ENCODE measurements around the gene CDH12. TPM values are rescaled to one million over a fixed set of nuclear protein-coding genes. Genes with fewer than 3 reads are reported as not detected.
"Not testable (repeated sequence)": the region's sequence is repeated elsewhere in the genome, so short reads cannot be mapped to it uniquely, and the experiment has no call there.

The CDH12 gene
- total RNA-seq, 2 experiments from 2014 or later: not detected

- no peak for ATAC-seq
These were observed 538.6 kb downstream of the CDH12 start for GRCh38 chr5:22314548-22314947.

DNA sequence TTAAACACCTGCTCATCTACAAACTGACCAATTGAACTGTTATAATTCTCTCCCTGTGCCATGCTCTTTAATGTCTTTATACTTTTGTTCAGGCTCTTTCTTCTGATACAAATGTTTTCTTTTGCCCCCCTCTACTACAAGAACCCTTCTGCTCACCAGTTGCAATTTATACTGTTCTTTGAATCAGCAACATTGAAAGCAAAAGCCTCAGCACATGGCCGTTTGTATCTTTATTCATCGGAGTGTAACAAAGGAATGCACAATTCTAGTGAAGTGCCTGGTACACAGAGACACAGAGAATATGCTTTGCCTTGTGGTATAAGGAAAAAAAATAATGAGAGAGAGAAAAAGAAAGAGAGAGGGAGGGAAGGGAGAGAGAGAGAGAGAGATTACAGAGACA is 547.1 kb downstream of the CDH12 start:
- CTCF ChIA-PET: no interaction called here
- Mint-ChIP-seq H3K27ac (no peak overlapping the region), H3K36me3 (no peaks in the 10 kb centered on the region), H3K9me3 (ENCODE audit: low read depth) (peaks cover 5% of the 10 kb centered on the region), H3K27me3 (no peaks in the 10 kb centered on the region), H3K4me3 (no peak overlapping the region), H3K4me1 (no peaks in the 10 kb centered on the region)
- ATAC-seq: no peak
- no peak for DNase-seq

More at GRCh38 chr5:22314548-22314947, 538.6 kb downstream of the CDH12 start:
- Mint-ChIP-seq H3K27ac (no peak overlapping the region), H3K36me3 (no peaks in the 10 kb centered on the region), H3K4me1 (no peaks in the 10 kb centered on the region), H3K9me3 (ENCODE audit: low read depth) (peaks cover 12% of the 10 kb centered on the region), H3K27me3 (no peaks in the 10 kb centered on the region), H3K4me3 (no peak overlapping the region)
- DNase-seq: no peak
- CTCF ChIA-PET: no interaction called here

DNA sequence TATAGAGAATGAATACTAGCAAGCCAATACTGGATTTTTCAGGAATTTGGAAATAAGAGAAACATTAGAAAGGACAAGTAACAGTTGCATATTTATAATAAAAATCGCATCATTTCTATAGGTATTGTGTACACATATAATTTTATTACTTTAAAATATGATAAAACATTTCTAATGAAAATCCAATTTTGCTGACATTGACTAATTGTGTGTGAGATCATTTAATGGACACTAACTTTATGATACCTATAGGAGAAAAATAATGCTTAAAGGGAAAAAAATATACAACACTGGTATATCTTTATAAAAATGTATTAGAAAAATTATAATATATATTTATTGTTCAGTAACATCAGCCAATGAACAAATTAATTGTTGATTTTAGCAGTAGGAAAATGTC is 557.3 kb downstream of the CDH12 start:
- Mint-ChIP-seq H3K27ac (no peak overlapping the region), H3K27me3 (no peaks in the 10 kb centered on the region), H3K36me3 (no peaks in the 10 kb centered on the region), H3K9me3 (ENCODE audit: low read depth) (peaks cover 14% of the 10 kb centered on the region), H3K4me3 (no peak overlapping the region), H3K4me1 (no peaks in the 10 kb centered on the region)
- ATAC-seq (no peak), DNase-seq (no peak)
- CTCF ChIA-PET: no interaction called here

- Mint-ChIP-seq H3K36me3 (no peaks in the 10 kb centered on the region), H3K4me3 (no peak overlapping the region), H3K27ac (no peak overlapping the region), H3K9me3 (ENCODE audit: low read depth) (peaks cover 14% of the 10 kb centered on the region), H3K4me1 (no peaks in the 10 kb centered on the region), H3K27me3 (no peaks in the 10 kb centered on the region)
- ATAC-seq (no peak), DNase-seq (no peak)
- CTCF ChIA-PET: no interaction called here
These were observed 560.0 kb downstream of the CDH12 start for GRCh38 chr5:22293147-22293546.

DNA sequence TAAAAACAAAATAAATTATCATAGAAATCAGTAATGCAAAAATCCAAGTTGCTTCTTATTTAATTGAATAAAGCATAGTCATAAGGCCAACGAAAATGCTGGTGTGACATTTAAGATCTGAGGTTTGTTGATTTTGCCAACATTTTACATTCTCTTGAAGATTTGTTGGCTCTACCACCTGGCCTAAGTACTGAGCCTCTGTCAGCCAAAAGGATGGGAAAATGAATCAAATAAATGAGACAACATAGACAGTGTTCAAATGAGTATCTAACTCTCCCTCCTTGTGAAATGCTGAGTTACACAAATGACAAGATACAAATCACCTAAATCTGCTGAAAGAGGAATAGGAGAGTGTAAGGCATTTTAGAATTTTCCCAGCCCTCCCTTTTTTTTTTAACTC is 575.0 kb downstream of the CDH12 start:
- CTCF ChIA-PET: no interaction called here
- no peak for ATAC-seq
- Mint-ChIP-seq H3K4me1 (no peaks in the 10 kb centered on the region), H3K9me3 (ENCODE audit: low read depth) (peaks cover 5% of the 10 kb centered on the region), H3K27ac (no peak overlapping the region), H3K4me3 (no peak overlapping the region), H3K27me3 (no peaks in the 10 kb centered on the region), H3K36me3 (no peaks in the 10 kb centered on the region)
- no peak for DNase-seq

DNA sequence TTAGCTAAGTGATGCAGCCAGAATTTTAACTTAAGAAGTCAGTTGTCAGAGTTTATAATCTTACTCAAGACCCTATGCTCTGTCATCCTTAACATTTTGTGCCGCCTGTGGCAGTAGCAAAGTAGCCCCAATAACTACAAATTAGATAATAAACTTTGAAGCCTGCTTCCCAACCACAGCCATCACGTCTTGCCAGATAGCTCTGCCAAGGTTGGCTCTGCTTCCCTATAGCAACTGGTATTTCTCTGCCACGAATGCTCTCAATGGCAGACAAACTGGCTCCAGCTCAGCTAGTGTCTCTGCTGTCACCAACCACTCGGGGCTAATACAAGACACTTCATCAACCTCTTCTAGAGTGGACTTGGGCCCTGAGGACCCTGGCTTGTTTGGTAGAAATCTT is 576.1 kb downstream of the CDH12 start:
- no peak overlapping the region for H3K27ac Mint-ChIP-seq
- CTCF ChIA-PET: no interaction called here
- peaks cover 6% of the 10 kb centered on the region for H3K9me3 Mint-ChIP-seq (ENCODE audit: low read depth)
- H3K36me3 Mint-ChIP-seq: no peaks in the 10 kb centered on the region
- no peak for ATAC-seq
- H3K27me3 Mint-ChIP-seq: no peaks in the 10 kb centered on the region
- no peaks in the 10 kb centered on the region for H3K4me1 Mint-ChIP-seq
- no peak for DNase-seq
- no peak overlapping the region for H3K4me3 Mint-ChIP-seq

GRCh38 chr5:22265855-22266254 is 587.3 kb downstream of the CDH12 start:
- not testable (repeated sequence) for H3K36me3 Mint-ChIP-seq

DNA sequence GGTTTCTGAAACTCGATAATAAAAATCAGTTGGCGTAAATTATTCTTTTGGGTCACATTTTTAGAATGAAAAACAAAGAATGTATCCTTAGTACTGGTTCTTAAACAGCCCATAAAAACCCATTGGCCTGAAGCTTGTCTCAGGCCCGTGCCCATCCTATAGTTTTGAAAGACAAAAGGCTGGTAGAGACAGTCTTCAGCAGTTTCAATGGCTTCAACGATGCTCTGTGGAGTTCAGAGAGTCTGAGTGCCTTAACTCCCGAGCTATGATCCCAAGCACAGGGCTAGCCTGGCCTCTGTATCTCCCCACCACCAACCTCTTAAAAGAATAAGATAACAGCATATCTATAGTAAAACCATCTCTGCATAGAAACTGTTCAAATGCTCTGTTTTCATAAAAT is 595.0 kb downstream of the CDH12 start:
- Mint-ChIP-seq H3K27me3 (no peaks in the 10 kb centered on the region), H3K27ac (no peak overlapping the region), H3K9me3 (ENCODE audit: low read depth) (peaks cover 5% of the 10 kb centered on the region), H3K4me3 (no peak overlapping the region), H3K36me3 (no peaks in the 10 kb centered on the region), H3K4me1 (no peaks in the 10 kb centered on the region)
- CTCF ChIA-PET: no interaction called here
- no peak for DNase-seq
- no peak for ATAC-seq

More at GRCh38 chr5:22265855-22266254, 587.3 kb downstream of the CDH12 start:
- H3K27ac Mint-ChIP-seq; H3K4me1 Mint-ChIP-seq; H3K4me3 Mint-ChIP-seq; H3K27me3 Mint-ChIP-seq; CTCF ChIA-PET; DNase-seq; H3K9me3 Mint-ChIP-seq (ENCODE audit: low read depth); ATAC-seq: not testable (repeated sequence)

GRCh38 chr5:22250528-22250927 is 602.6 kb downstream of the CDH12 start:
- CTCF ChIA-PET: no interaction called here
- H3K27me3 Mint-ChIP-seq: no peaks in the 10 kb centered on the region

DNA sequence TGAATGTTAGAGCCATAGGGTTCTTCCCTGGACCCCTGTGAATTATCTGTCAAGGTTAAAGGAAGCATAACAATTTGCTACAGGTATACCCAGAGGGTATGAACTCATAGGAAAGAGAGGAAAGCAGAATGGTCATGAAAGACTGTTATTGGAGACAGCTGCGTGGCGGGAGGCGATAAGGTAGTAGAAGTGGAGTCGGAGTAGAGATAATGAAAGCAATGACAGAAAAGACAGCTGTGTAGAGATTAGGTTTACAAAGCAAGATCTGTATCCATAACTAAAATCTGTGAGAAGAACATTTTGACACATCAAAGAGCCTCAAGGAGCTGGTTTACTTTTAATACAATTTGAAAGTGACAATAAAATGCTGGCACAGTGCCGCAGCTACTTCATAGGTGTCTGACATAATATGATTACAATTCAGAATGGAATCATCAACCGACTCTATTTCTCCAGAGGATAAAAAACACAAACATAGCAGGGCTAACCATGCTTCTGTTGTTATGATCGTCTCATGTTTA is 603.9 kb downstream of the CDH12 start:
- Mint-ChIP-seq H3K27me3 (no peaks in the 10 kb centered on the region), H3K4me1 (no peaks in the 10 kb centered on the region), H3K36me3 (no peaks in the 10 kb centered on the region), H3K27ac (no peak overlapping the region), H3K9me3 (ENCODE audit: low read depth) (peaks cover 9% of the 10 kb centered on the region), H3K4me3 (no peak overlapping the region)
- ATAC-seq (no peak), DNase-seq (no peak)
- CTCF ChIA-PET: no interaction called here

More at GRCh38 chr5:22250528-22250927, 602.6 kb downstream of the CDH12 start:
- peaks cover 12% of the 10 kb centered on the region for H3K9me3 Mint-ChIP-seq (ENCODE audit: low read depth)
- H3K4me3 Mint-ChIP-seq: no peak overlapping the region
- DNase-seq (no peak), ATAC-seq (no peak)
- H3K36me3 Mint-ChIP-seq: no peaks in the 10 kb centered on the region
- no peaks in the 10 kb centered on the region for H3K4me1 Mint-ChIP-seq
- H3K27ac Mint-ChIP-seq: no peak overlapping the region

DNA sequence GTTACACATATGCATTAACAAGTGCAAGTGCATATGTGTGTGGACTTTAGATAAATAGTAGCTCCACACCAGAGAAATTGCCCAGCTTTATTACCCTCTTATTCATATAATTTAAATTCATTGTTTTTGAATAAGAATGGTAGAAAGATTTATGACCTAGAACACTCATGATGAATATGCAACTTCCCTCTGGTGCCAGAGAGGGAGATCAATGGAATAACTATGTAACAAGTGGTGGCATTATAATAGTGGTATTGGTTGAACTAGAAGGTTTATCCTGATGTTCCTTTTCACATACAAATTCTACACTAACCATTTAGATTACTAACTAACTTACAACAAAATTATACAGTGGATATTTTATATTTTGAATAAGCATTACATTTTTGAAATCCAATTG is 607.4 kb downstream of the CDH12 start:
- Mint-ChIP-seq H3K4me3 (no peak overlapping the region), H3K9me3 (ENCODE audit: low read depth) (peaks cover 6% of the 10 kb centered on the region), H3K36me3 (no peaks in the 10 kb centered on the region), H3K27me3 (no peaks in the 10 kb centered on the region), H3K27ac (no peak overlapping the region), H3K4me1 (no peaks in the 10 kb centered on the region)
- ATAC-seq (no peak), DNase-seq (no peak)
- CTCF ChIA-PET: no interaction called here

DNA sequence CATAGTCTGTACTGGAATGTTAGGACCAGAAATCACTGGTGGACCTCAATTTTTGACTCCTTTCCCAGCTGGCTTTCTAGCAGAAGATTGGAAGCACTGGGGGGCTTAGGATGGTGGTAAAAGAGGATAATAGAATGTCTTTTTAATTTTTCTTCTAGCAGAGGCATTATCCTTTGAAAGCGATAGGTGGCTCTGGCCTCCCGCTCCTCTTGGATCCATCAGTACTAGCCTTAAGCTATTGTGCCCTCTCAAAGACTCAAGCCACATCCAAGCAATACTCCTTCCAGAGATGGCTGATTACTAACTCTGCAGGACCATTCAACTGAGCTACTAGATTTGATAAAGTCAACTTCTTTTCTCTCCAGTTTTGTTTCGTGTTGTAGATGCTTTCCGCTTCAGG is 610.6 kb downstream of the CDH12 start:
- CTCF ChIA-PET: no interaction called here
- H3K9me3 Mint-ChIP-seq (ENCODE audit: low read depth): no peaks in the 10 kb centered on the region

GRCh38 chr5:22238047-22238446 is 615.1 kb downstream of the CDH12 start:
- H3K27me3 Mint-ChIP-seq: no peaks in the 10 kb centered on the region
- CTCF ChIA-PET: no interaction called here
- no peak for ATAC-seq

More for the DNA sequence above, 610.6 kb downstream of the CDH12 start:
- no peak for DNase-seq
- Mint-ChIP-seq H3K27ac (no peak overlapping the region), H3K36me3 (no peaks in the 10 kb centered on the region), H3K4me3 (no peak overlapping the region), H3K27me3 (no peaks in the 10 kb centered on the region), H3K4me1 (no peaks in the 10 kb centered on the region)
- ATAC-seq: no peak

GRCh38 chr5:22226423-22226822 is 626.7 kb downstream of the CDH12 start:
- H3K27me3 Mint-ChIP-seq: no peaks in the 10 kb centered on the region

More at GRCh38 chr5:22238047-22238446, 615.1 kb downstream of the CDH12 start:
- no peak for DNase-seq
- H3K4me1 Mint-ChIP-seq: no peaks in the 10 kb centered on the region
- no peaks in the 10 kb centered on the region for H3K36me3 Mint-ChIP-seq
- H3K9me3 Mint-ChIP-seq (ENCODE audit: low read depth): no peaks in the 10 kb centered on the region
- no peak overlapping the region for H3K27ac Mint-ChIP-seq
- H3K4me3 Mint-ChIP-seq: no peak overlapping the region

GRCh38 chr5:22223079-22223478 is 630.1 kb downstream of the CDH12 start:
- Mint-ChIP-seq H3K4me1 (no peaks in the 10 kb centered on the region), H3K36me3 (no peaks in the 10 kb centered on the region), H3K9me3 (ENCODE audit: low read depth) (no peaks in the 10 kb centered on the region), H3K27me3 (no peaks in the 10 kb centered on the region), H3K4me3 (no peak overlapping the region), H3K27ac (no peak overlapping the region)
- CTCF ChIA-PET: no interaction called here
- DNase-seq (no peak), ATAC-seq (no peak)

More at GRCh38 chr5:22226423-22226822, 626.7 kb downstream of the CDH12 start:
- CTCF ChIA-PET: no interaction called here
- DNase-seq (no peak), ATAC-seq (no peak)
- H3K9me3 Mint-ChIP-seq (ENCODE audit: low read depth): peaks cover 2% of the 10 kb centered on the region
- no peaks in the 10 kb centered on the region for H3K4me1 Mint-ChIP-seq
- no peak overlapping the region for H3K4me3 Mint-ChIP-seq
- H3K36me3 Mint-ChIP-seq: no peaks in the 10 kb centered on the region
- no peak overlapping the region for H3K27ac Mint-ChIP-seq
